WTC11 (cell line): ENCODE data around the gene IGFBP4. TPM values are rescaled to one million over a fixed set of nuclear protein-coding genes. Genes with fewer than 3 reads are reported as not detected.

Experiments
- ATAC-seq: fragments of 200-7000 bp; cut with Tn5 transposase; 2 replicates; pipeline ENCODE4 v1.10.0; 2021; ENCODE audit warnings: mild to moderate bottlenecking, moderate library complexity
- CTCF ChIA-PET: fragments of 300-600 bp; sonication (Branson Sonifier 250); formaldehyde crosslinking; loops from one replicate; lab custom pipeline; 2021; ENCODE audit warnings: antibody characterized with exemption; lab: Charles Lee
- POLR2A ChIA-PET: fragments of 350-600 bp; sonication (Branson Sonifier 250); formaldehyde crosslinking; loops from one replicate; lab custom pipeline; 2021; ENCODE audit warnings: antibody characterized with exemption; lab: Charles Lee
- DNase-seq: peaks from one replicate; pipeline ENCODE4 v3.0.0; 2021; ENCODE audit warnings: low spot score
- H3K27ac Mint-ChIP-seq: 2 replicates; pipeline ENCODE4 v1.8.0; 2021; ENCODE audit warnings: mixed read lengths
- H3K27me3 Mint-ChIP-seq: 2 replicates; pipeline ENCODE4 v1.8.0; 2021; ENCODE audit warnings: low read depth, mild to moderate bottlenecking, moderate library complexity, mixed read lengths
- H3K36me3 Mint-ChIP-seq: 2 replicates; pipeline ENCODE4 v1.8.0; 2021; ENCODE audit warnings: mixed read lengths
- H3K4me1 Mint-ChIP-seq: 2 replicates; pipeline ENCODE4 v1.8.0; 2022; ENCODE audit warnings: mixed read lengths
- H3K4me3 Mint-ChIP-seq: 2 replicates; pipeline ENCODE4 v1.8.0; 2021; ENCODE audit warnings: mild to moderate bottlenecking, moderate library complexity, mixed read lengths
- H3K9me3 Mint-ChIP-seq: 2 replicates; pipeline ENCODE4 v1.8.0; 2021; ENCODE audit warnings: mixed read lengths
- ATF1 ChIP-seq: sonication (generic); formaldehyde crosslinking; IDR thresholded peaks from 2 replicates; pipeline ENCODE4 v1.8.1; 2023; ENCODE audit warnings: mild to moderate bottlenecking, moderate library complexity, missing genetic modification reagents
- E2F5 ChIP-seq: sonication (generic); formaldehyde crosslinking; IDR thresholded peaks from 2 replicates; pipeline ENCODE4 v1.8.1; 2022; ENCODE audit warnings: mild to moderate bottlenecking, moderate library complexity, missing genetic modification reagents
- EMX1 ChIP-seq: fragments of 250-450 bp; sonication (Bioruptor Pico); IDR thresholded peaks from 2 replicates; pipeline ENCODE4 v1.8.0; 2021; ENCODE audit warnings: mild to moderate bottlenecking
- ESRRA ChIP-seq: sonication (generic); formaldehyde crosslinking; IDR thresholded peaks from 2 replicates; pipeline ENCODE4 v1.8.1; 2022; ENCODE audit warnings: mild to moderate bottlenecking, missing genetic modification reagents, borderline replicate concordance
- ETV6 ChIP-seq: sonication (generic); formaldehyde crosslinking; IDR thresholded peaks from 2 replicates; pipeline ENCODE4 v1.8.1; 2022; ENCODE audit warnings: mild to moderate bottlenecking, missing genetic modification reagents
- FOXJ3 ChIP-seq: sonication (generic); formaldehyde crosslinking; IDR thresholded peaks from 2 replicates; pipeline ENCODE4 v1.9.0; 2021; ENCODE audit warnings: missing genetic modification reagents, mild to moderate bottlenecking, borderline replicate concordance
- FOXP4 ChIP-seq: sonication (generic); formaldehyde crosslinking; IDR thresholded peaks from 2 replicates; pipeline ENCODE4 v1.8.0; 2022; ENCODE audit warnings: mild to moderate bottlenecking, missing genetic modification reagents
- HMGXB4 ChIP-seq: sonication (generic); formaldehyde crosslinking; IDR thresholded peaks from 2 replicates; pipeline ENCODE4 v1.8.1; 2023; ENCODE audit warnings: mild to moderate bottlenecking, moderate library complexity, missing genetic modification reagents
- IRF1 ChIP-seq: sonication (generic); formaldehyde crosslinking; IDR thresholded peaks from 2 replicates; pipeline ENCODE4 v1.8.0; 2023; ENCODE audit warnings: missing genetic modification reagents
- JAZF1 ChIP-seq: fragments of 250-450 bp; sonication (Bioruptor Pico); IDR thresholded peaks from 2 replicates; pipeline ENCODE4 v1.9.0; 2021; ENCODE audit warnings: moderate library complexity, mild to moderate bottlenecking, inconsistent platforms
- MAX ChIP-seq: sonication (generic); formaldehyde crosslinking; IDR thresholded peaks from 2 replicates; pipeline ENCODE4 v1.8.0; 2022; ENCODE audit warnings: mild to moderate bottlenecking, missing genetic modification reagents
- NFATC4 ChIP-seq: fragments of 250-450 bp; sonication (Bioruptor Pico); IDR thresholded peaks from 2 replicates; pipeline ENCODE4 v1.9.0; 2021; ENCODE audit warnings: mild to moderate bottlenecking
- PRDM15 ChIP-seq: sonication (generic); formaldehyde crosslinking; IDR thresholded peaks from 2 replicates; pipeline ENCODE4 v1.8.0; 2022; ENCODE audit warnings: missing genetic modification reagents
- PREB ChIP-seq: sonication (generic); formaldehyde crosslinking; IDR thresholded peaks from 2 replicates; pipeline ENCODE4 v1.8.1; 2022; ENCODE audit warnings: mild to moderate bottlenecking, missing genetic modification reagents, moderate library complexity, borderline replicate concordance
- RELA ChIP-seq: sonication (generic); formaldehyde crosslinking; IDR thresholded peaks from 2 replicates; pipeline ENCODE4 v1.8.1; 2022; ENCODE audit warnings: missing genetic modification reagents, mild to moderate bottlenecking, borderline replicate concordance
- SMAD4 ChIP-seq: sonication (generic); formaldehyde crosslinking; IDR thresholded peaks from 2 replicates; pipeline ENCODE4 v1.8.0; 2022; ENCODE audit warnings: mild to moderate bottlenecking, missing genetic modification reagents
- TEAD1 ChIP-seq: sonication (generic); formaldehyde crosslinking; IDR thresholded peaks from 2 replicates; pipeline ENCODE4 v1.8.0; 2022; ENCODE audit warnings: mild to moderate bottlenecking, missing genetic modification reagents
- TP53 ChIP-seq: sonication (generic); formaldehyde crosslinking; IDR thresholded peaks from 2 replicates; pipeline ENCODE4 v1.8.1; 2023; ENCODE audit warnings: mild to moderate bottlenecking, missing genetic modification reagents
- ZNF512 ChIP-seq: sonication (generic); formaldehyde crosslinking; IDR thresholded peaks from 2 replicates; pipeline ENCODE4 v1.8.1; 2022; ENCODE audit warnings: missing genetic modification reagents, borderline replicate concordance
- total RNA-seq: library from RNA; stranded (reverse); gene quantifications from 3 replicates; pipeline ENCODE4 v1.2.3, GENCODE V29; 2021

The IGFBP4 gene
- total RNA-seq, 1 experiment from 2014 or later = 172 TPM

- CTCF ChIA-PET = interaction anchor here (0.8 kb wide), 2 partner anchors 33 to 65 kb away, joined by 3 read pairs; no protein-coding TSS in a partner anchor
- H3K27ac Mint-ChIP-seq = no peak overlapping the region
- POLR2A ChIA-PET = no interaction called here
Measured at GRCh38 chr17:40468560-40468959, 25.3 kb downstream of the IGFBP4 start.

GRCh38 chr17:40469805-40470675, 26.8 kb downstream of the IGFBP4 start:
- Mint-ChIP-seq H3K9me3 (peaks cover 15% of the 10 kb centered on the region), H3K27ac (no peak overlapping the region), H3K4me3 (no peak overlapping the region), H3K36me3 (peaks cover 20% of the 10 kb centered on the region), H3K27me3 (peaks cover 9% of the 10 kb centered on the region), H3K4me1 (peaks cover 40% of the 10 kb centered on the region)
- ChIA-PET CTCF (interaction anchor here (1.1 to 10.1 kb wide), 2 partner anchors 25 to 105 kb away, joined by 3 to 293 read pairs; partner anchors contain the start of gene IGFBP4), POLR2A (no interaction called here)
- ATAC-seq (no peak), DNase-seq (no peak)
- no peak for TF ChIP-seq HMGXB4 (CRISPR knock-in tag)
- no peak for TF ChIP-seq IRF1 (CRISPR knock-in tag)
- TF ChIP-seq ETV6 (CRISPR knock-in tag) = no peak
- TF ChIP-seq ESRRA (CRISPR knock-in tag) = no peak
- TF ChIP-seq EMX1 = no peak
- no peak for TF ChIP-seq PRDM15 (CRISPR knock-in tag)
- TF ChIP-seq JAZF1 (CRISPR knock-in tag) = no peak
- TF ChIP-seq RELA = no peak
- TF ChIP-seq ZNF512 = no peak
- TF ChIP-seq PREB = no peak
- TF ChIP-seq ATF1 (CRISPR knock-in tag) = no peak
- no peak for TF ChIP-seq MAX (CRISPR knock-in tag)
- TF ChIP-seq TP53 (CRISPR knock-in tag) = no peak

More at GRCh38 chr17:40468560-40468959, 25.3 kb downstream of the IGFBP4 start:
- H3K36me3 Mint-ChIP-seq = peaks cover 20% of the 10 kb centered on the region
- peaks cover 42% of the 10 kb centered on the region for H3K4me1 Mint-ChIP-seq
- peaks cover 19% of the 10 kb centered on the region for H3K9me3 Mint-ChIP-seq
- DNase-seq (no peak), ATAC-seq (no peak)
- peaks cover 9% of the 10 kb centered on the region for H3K27me3 Mint-ChIP-seq
- H3K4me3 Mint-ChIP-seq = no peak overlapping the region
- TF ChIP-seq SMAD4 (CRISPR knock-in tag) (no peak), RELA (no peak), FOXP4 (CRISPR knock-in tag) (no peak), TEAD1 (CRISPR knock-in tag) (no peak), FOXJ3 (no peak), NFATC4 (CRISPR knock-in tag) (no peak), E2F5 (CRISPR knock-in tag) (no peak)
